Right cardiac atrium (tissue), 5 donors: ENCODE results near the gene APCDD1. TPM values are rescaled to one million over a fixed set of nuclear protein-coding genes. Genes with fewer than 3 reads are reported as not detected.

Experiments
- ATAC-seq, 2 donors: fragments of 200-7000 bp; cut with Tn5 transposase; one replicate each; pipeline versions ENCODE4 v1.8.0 to v1.9.1; 2020; ENCODE audit warnings: moderate library complexity in 2 of 2, mild to moderate bottlenecking in 1 of 2
- DNase-seq, 3 donors: peaks; one replicate each; pipeline ENCODE4 v3.0.0-alpha.2; 2020
- H3K27ac ChIP-seq: one replicate; pipeline ENCODE4 v1.5.1; 2013; ENCODE audit warnings: mild to moderate bottlenecking, low read length, control low read depth, moderate library complexity
- H3K27me3 ChIP-seq: one replicate; pipeline ENCODE4 v1.6.1; 2013; ENCODE audit not compliant: control insufficient read depth, insufficient read depth
- H3K4me1 ChIP-seq: one replicate; pipeline ENCODE4 v1.6.1; 2013; ENCODE audit warnings: low read length; ENCODE audit not compliant: control insufficient read depth, insufficient read depth
- H3K4me3 ChIP-seq: one replicate; pipeline ENCODE4 v1.5.1; 2013; ENCODE audit warnings: low read length, control low read depth
- H3K9me3 ChIP-seq: one replicate; pipeline ENCODE4 v1.6.1; 2013; ENCODE audit warnings: low read length; ENCODE audit not compliant: control insufficient read depth
- WGBS: extraction: QIAGEN DNeasy Blood & Tissue Kit; methylation state at CpG from one replicate; pipeline ENCODE4 v1.1.7; 2013; 5-methylcytosine and 5-hydroxymethylcytosine counted together
- intact Hi-C, 4 donors: fragments of 100-400 bp; cut with DNase I; formaldehyde crosslinking; loops; one replicate each; pipeline versions ENCODE4 v1.11.0 to v1.14.0; 2022 to 2023
- polyA plus RNA-seq: library from polyadenylated mRNA; stranded (reverse); fragments of 200-250 nt; gene quantifications from one replicate; pipeline ENCODE4 v1.2.3, GENCODE V29; 2013
- total RNA-seq, 4 donors: library from RNA; stranded (reverse); fragmentation: NEBNext Ultra II Directional; extraction: Animal tissue kit (Norgen Biotek cat#: 25700); gene quantifications; one replicate each; pipeline ENCODE4 v1.2.1, GENCODE V29; 2021
- donor health status: healthy with polysubstance abuse.
- donor health status: DM: no; HTN: yes; CAD: no.
- donor health status: DM: no; HTN: no; CAD: no.
- donor health status: DM: no; HTN: yes; CAD: no; lungs with severe emphysema.
- donor health status: DM: yes; HTN: yes; CAD: no.

Gene APCDD1
- total and polyA plus RNA-seq, 5 donors = 18.2 to 76.1 (median 48.0) TPM

DNA sequence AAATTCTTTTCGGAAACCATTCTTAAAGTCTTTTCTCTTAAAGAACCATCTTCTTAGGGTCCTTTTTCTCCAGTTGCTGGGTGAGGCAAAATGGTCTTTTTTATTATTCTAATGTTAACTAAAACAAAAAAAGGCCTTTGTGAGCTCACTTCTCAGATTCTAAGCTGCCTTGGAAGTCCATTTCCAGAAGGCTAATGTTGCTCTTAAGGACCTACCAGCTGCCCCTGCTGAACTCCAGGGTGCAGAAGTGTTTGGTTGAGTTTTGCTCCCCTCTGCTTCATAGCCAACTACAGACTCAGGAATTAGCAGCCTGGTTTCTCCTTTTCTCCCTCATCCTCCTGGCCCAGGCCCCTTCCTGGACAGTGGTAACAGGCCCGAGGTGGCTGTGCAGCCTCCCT lies 23.4 kb downstream of the APCDD1 start:
- WGBS = 94% methylated on average over 2 of the region's 2 CpGs
- no peak for DNase-seq
- H3K4me3 ChIP-seq = no peak overlapping the region
- no peak overlapping the region for H3K27ac ChIP-seq
- H3K27me3 ChIP-seq = no peaks in the 10 kb centered on the region
- H3K9me3 ChIP-seq = no peaks in the 10 kb centered on the region
- intact Hi-C loops = no loop called here
- ATAC-seq = no peak
- H3K4me1 ChIP-seq = peaks cover 3% of the 10 kb centered on the region

DNA sequence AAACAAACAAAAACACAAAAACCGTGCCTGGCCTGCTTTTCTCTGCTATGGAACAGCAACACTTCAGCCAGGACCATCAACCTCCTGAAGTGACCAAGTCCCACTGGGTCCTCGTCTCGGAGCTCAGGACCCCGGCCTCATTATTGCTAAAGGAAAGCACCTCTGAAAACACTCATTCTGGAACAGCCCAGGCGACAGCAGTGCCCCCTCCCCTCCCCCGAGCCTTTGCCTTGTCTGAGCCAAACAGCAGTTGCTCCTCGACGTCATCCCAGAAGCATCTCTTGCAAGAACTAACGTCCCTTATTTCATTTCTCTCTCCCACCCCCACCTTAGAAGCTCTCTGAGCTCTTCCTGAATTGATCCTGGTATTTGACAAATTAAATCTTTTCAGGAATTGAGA lies 27.4 kb downstream of the APCDD1 start:
- DNase-seq = peak in 1 of 3 donors; percentile 55
- intact Hi-C loops = no loop called here
- Histone ChIP-seq H3K27me3 (no peaks in the 10 kb centered on the region), H3K27ac (no peak overlapping the region), H3K4me1 (peaks cover 3% of the 10 kb centered on the region), H3K4me3 (no peak overlapping the region), H3K9me3 (no peaks in the 10 kb centered on the region)
- ATAC-seq = no peak
- WGBS = 73% methylated on average over 9 of the region's 9 CpGs

DNA sequence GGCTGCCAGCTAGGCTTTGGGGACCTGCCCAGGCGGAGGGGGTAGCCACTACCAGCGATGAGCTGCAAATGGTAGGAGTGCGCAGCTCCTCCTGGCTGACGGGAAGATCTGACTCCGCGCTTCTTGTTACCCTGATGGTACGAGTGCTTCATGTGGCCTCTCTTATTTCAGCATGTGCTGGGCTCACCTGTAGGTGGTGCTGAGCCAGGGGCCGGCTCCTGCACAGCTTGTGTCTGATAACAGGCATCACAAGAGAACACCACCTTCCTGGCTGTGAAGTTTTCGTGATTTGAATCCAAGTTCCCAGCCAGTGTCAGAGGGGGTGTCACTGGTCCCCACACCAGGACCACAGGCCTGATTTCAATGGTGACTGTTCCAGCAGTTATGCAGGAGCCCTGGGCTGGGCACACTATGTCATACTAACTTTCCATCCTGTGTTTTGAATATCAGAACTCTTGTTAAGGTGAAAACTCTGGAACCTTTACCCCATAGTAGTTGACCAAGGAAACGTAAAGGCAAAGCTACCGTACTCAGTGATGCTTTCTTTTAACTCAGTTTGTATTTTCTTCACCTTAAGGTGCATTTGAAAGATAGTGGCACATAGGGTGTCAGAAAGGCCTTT lies 28.0 kb downstream of the APCDD1 start:
- H3K27me3 ChIP-seq = no peaks in the 10 kb centered on the region
- H3K4me3 ChIP-seq = no peak overlapping the region
- DNase-seq (peak in 1 of 3 donors; percentile 46), ATAC-seq (no peak)
- H3K9me3 ChIP-seq = no peaks in the 10 kb centered on the region
- no peaks in the 10 kb centered on the region for H3K4me1 ChIP-seq
- 91% methylated on average over 11 of the region's 11 CpGs for WGBS
- intact Hi-C loops = no loop called here
- no peak overlapping the region for H3K27ac ChIP-seq

DNA sequence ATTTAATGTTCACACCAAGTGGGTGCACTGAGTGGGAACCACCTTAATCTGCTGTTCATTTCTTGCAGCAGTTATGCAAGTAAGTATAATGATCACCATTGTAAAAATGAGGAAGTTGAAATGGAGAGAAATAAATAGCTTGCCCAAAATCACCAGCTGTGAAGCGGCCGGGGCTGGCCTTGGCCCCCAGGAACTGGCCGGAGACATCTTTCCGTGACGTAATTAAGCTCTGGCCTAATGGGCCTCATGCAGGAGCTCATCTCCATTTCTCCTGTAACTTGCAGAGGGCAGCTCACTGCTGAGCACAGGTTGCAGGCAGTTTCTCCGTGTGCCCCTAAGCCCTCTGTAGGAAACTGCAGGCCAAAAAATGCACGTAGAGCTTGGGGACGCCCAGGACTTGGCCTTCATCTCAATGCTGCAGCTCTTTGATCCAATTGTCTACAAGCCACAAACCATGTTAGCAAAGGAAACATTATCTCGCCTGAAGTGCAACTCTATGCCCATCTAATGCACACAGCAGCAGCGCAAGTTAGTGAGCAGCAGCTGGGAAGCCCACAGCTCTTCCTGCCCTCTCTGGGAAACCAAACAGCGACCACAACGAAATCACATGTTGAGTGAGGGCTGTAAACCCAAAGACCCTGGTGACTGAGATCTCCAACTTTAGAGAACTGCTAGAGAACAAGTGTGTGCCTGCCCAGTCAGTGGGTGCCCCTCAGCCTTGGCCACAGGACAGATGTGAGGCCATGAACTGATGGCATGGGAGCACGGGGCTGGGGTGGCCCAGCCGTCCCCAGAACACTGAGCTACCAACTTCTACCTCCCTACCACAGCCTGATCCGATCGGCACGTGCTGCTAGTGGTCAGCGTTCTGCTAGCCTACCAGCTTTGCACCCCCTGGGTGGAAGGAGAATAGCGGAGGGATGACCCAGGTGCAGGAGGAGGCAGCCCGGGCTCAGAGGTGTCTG lies 28.8 kb downstream of the APCDD1 start:
- Histone ChIP-seq H3K27ac (no peak overlapping the region), H3K27me3 (no peaks in the 10 kb centered on the region), H3K4me3 (no peak overlapping the region), H3K9me3 (no peaks in the 10 kb centered on the region), H3K4me1 (no peaks in the 10 kb centered on the region)
- WGBS = 78% methylated on average over 20 of the region's 20 CpGs
- peak in 2 of 3 donors; percentile 76 to 77 for DNase-seq
- peak; percentile 56 to 66 for ATAC-seq
- intact Hi-C loops = no loop called here

DNA sequence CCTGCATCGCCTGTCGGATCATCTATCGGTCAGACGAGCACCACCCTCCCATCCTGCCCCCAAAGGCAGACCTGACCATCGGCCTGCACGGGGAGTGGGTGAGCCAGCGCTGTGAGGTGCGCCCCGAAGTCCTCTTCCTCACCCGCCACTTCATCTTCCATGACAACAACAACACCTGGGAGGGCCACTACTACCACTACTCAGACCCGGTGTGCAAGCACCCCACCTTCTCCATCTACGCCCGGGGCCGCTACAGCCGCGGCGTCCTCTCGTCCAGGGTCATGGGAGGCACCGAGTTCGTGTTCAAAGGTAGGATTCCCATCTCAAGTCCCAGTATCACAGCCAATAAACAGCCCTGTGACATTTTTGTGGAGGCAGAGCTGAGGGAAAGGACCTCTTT lies 31.0 kb downstream of the APCDD1 start:
- WGBS = 97% methylated on average over 20 of the region's 20 CpGs
- no peaks in the 10 kb centered on the region for H3K27me3 ChIP-seq
- H3K9me3 ChIP-seq = no peaks in the 10 kb centered on the region
- no peak for ATAC-seq
- intact Hi-C loops = no loop called here
- no peaks in the 10 kb centered on the region for H3K4me1 ChIP-seq
- no peak overlapping the region for H3K4me3 ChIP-seq
- DNase-seq = peak in 1 of 3 donors; percentile 47
- no peak overlapping the region for H3K27ac ChIP-seq

DNA sequence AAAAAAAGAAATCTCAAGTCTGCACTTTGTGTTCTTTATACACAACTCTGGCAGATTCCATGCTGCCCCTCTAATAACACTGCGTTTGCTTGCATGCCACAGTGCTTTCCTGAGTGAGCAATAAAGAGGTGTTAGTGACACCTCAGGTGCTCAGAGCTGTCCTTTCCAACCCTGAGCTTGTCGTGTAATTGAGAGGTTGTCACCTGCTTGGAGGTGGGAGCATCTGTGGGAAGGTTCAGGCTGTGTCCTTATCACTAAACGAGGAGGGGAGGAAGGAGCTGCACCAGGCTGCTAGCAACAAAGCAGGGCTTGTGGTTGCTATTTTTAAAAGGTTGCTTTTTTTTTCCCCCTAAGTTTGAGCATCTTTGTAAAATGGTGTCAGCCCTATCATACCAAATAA lies 31.9 kb downstream of the APCDD1 start:
- WGBS = 50% methylated on average over 3 of the region's 3 CpGs
- DNase-seq (no peak), ATAC-seq (no peak)
- Histone ChIP-seq H3K27me3 (no peaks in the 10 kb centered on the region), H3K4me1 (no peaks in the 10 kb centered on the region), H3K4me3 (no peak overlapping the region), H3K27ac (no peak overlapping the region), H3K9me3 (no peaks in the 10 kb centered on the region)
- intact Hi-C loops = no loop called here

DNA sequence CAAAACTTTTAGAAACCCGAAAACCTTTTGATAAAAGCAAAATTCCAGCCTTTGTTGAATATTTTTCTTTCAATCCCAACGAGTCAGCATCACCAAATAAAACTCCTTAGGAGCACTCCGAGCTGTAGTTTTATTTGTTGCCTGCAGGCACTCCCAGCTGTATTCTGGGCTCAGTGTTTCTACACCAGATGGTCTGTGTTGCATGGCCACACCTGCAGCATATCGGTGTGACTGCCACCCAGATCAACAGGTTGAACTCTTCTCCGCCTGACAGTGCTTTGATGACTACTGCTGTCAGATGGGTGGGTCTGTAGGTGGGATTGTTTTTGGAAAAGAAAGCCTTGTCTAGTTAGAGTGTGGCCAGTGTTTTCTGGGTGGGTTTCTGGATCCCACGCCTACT lies 32.7 kb downstream of the APCDD1 start:
- intact Hi-C loops = no loop called here
- Histone ChIP-seq H3K4me3 (no peak overlapping the region), H3K9me3 (no peaks in the 10 kb centered on the region), H3K4me1 (no peaks in the 10 kb centered on the region), H3K27ac (no peak overlapping the region), H3K27me3 (no peaks in the 10 kb centered on the region)
- no peak for ATAC-seq
- 88% methylated on average over 6 of the region's 6 CpGs for WGBS
- no peak for DNase-seq

DNA sequence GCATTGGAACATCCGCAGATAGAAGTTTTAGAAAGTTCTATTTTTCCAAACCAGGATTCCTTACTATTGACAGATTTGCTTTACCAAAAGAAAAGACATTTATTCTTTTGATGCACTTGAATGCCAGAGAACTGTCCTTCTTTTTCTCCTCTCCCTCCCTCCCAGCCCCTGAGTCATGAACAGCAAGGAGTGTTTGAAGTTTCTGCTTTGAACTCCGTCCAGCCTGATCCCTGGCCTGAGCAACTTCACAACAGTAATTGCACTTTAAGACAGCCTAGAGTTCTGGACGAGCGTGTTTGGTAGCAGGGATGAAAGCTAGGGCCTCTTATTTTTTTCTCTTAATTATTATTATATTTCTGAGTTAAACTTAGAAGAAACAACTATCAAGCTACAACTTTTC lies 33.6 kb downstream of the APCDD1 start:
- no peaks in the 10 kb centered on the region for H3K27me3 ChIP-seq
- no peak for ATAC-seq
- intact Hi-C loops = no loop called here
- no peak overlapping the region for H3K27ac ChIP-seq
- 80% methylated on average over 4 of the region's 4 CpGs for WGBS
- H3K4me3 ChIP-seq = no peak overlapping the region
- no peaks in the 10 kb centered on the region for H3K9me3 ChIP-seq
- DNase-seq = no peak
- no peaks in the 10 kb centered on the region for H3K4me1 ChIP-seq

DNA sequence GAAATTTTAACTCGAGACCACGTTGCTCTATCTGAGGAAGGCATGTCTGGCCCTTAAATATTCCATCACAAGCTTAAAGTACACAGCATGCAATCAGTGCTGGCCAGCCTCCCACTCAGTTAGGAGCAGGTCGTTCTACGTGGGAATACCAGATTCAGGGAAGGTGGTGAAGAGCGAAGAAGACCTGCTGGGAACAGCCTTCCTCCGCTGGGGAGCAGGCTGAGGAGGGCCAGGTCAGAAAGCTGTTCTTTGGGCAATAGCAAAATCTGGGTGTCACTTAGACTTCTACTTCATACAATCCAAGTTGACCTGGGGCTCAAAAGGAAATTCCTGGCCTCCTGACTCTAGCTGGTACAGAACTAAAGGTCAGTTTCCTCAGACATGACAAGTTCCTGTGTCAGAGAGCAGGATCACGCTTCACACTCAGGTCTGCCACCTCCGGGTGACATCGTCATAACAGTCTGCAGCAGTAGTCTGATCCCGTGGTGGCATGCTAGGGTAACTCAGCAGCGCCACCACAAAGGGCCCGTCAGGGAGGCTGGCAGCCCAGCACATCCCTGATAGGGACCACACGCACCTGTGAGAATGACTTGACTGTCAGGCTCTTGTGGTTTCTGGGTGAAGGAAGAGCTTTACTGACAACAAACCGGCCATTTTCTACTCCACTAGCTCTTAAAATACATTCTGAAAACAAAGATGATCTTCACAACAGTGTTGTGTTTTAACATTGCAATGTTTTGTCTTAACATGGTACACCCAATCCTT lies 36.1 kb downstream of the APCDD1 start:
- ATAC-seq = peak; percentile 61 to 62
- Histone ChIP-seq H3K4me1 (no peaks in the 10 kb centered on the region), H3K27ac (no peak overlapping the region), H3K9me3 (no peaks in the 10 kb centered on the region), H3K4me3 (no peak overlapping the region), H3K27me3 (no peaks in the 10 kb centered on the region)
- 72% methylated on average over 14 of the region's 14 CpGs for WGBS
- peak in 1 of 3 donors; percentile 62 for DNase-seq
- intact Hi-C loops = no loop called here

DNA sequence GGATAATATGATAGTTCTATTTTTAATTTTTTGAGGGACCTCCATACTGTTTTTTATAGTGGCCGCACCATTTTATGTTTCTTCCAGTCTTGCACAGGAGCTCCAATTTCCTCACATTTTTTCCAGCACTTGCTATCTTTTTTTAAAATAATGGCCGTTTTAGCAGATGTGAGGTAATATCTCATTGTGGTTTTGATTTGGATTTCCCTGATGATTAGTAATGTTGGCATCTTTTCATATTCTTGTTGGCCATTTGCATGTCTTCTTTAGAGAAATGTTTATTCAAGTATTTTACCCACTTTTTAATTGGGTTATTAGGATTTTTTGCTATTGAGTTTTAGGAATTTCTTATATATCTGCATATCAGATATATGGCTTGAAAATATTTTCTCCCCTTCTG lies 41.5 kb downstream of the APCDD1 start:
- H3K4me3 ChIP-seq = no peak overlapping the region
- H3K4me1 ChIP-seq = no peaks in the 10 kb centered on the region
- no peak overlapping the region for H3K27ac ChIP-seq
- no peaks in the 10 kb centered on the region for H3K27me3 ChIP-seq
- H3K9me3 ChIP-seq = no peaks in the 10 kb centered on the region
- intact Hi-C loops = no loop called here
- ATAC-seq = no peak
- 71% methylated on average over 2 of the region's 2 CpGs for WGBS
- DNase-seq = no peak

DNA sequence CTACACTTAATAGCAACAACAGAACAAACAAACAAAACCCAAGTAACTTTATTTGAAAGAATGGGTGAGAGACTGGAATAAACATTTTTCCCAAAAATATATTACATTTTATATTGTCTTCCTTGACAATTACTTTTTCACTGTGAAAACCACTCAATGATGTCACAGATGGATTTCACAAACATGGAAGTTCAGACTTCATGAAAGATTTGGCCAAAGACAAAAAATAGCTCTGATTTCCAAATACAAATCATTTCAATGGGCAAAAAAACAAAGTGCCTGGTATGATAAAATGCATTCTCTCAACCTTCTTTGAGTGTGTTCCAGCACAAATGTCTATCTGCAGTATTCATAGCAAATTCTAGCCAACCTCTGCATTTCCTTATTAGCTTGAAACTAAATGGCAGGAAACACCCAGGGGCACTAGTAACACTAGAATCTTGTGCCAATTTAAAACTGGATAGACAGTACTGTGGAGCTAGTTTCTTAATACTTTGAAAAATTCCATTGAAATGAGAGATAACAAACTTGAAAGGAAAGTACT lies 42.8 kb downstream of the APCDD1 start:
- no peaks in the 10 kb centered on the region for H3K27me3 ChIP-seq
- H3K4me1 ChIP-seq = no peaks in the 10 kb centered on the region
- no peak for DNase-seq
- no peak for ATAC-seq
- H3K27ac ChIP-seq = no peak overlapping the region
- intact Hi-C loops = no loop called here
- no peak overlapping the region for H3K4me3 ChIP-seq
- H3K9me3 ChIP-seq = no peaks in the 10 kb centered on the region
